WTC11 (cell line): ENCODE measurements around the gene KLHL5. TPM values are rescaled to one million over a fixed set of nuclear protein-coding genes. Genes with fewer than 3 reads are reported as not detected.
A peak's percentile ranks its signal among the peaks of the same experiment; 100 is the strongest.

Source experiments
- ATAC-seq: fragments of 200-7000 bp; cut with Tn5 transposase; 2 replicates; pipeline ENCODE4 v1.10.0; 2021; ENCODE audit warnings: mild to moderate bottlenecking, moderate library complexity
- CTCF ChIA-PET: fragments of 300-600 bp; sonication (Branson Sonifier 250); formaldehyde crosslinking; loops from one replicate; lab custom pipeline; 2021; ENCODE audit warnings: antibody characterized with exemption; lab: Charles Lee
- POLR2A ChIA-PET: fragments of 350-600 bp; sonication (Branson Sonifier 250); formaldehyde crosslinking; loops from one replicate; lab custom pipeline; 2021; ENCODE audit warnings: antibody characterized with exemption; lab: Charles Lee
- DNase-seq: peaks from one replicate; pipeline ENCODE4 v3.0.0; 2021; ENCODE audit warnings: low spot score
- H3K27ac Mint-ChIP-seq: 2 replicates; pipeline ENCODE4 v1.8.0; 2021; ENCODE audit warnings: mixed read lengths
- H3K27me3 Mint-ChIP-seq: 2 replicates; pipeline ENCODE4 v1.8.0; 2021; ENCODE audit warnings: low read depth, mild to moderate bottlenecking, moderate library complexity, mixed read lengths
- H3K36me3 Mint-ChIP-seq: 2 replicates; pipeline ENCODE4 v1.8.0; 2021; ENCODE audit warnings: mixed read lengths
- H3K4me1 Mint-ChIP-seq: 2 replicates; pipeline ENCODE4 v1.8.0; 2022; ENCODE audit warnings: mixed read lengths
- H3K4me3 Mint-ChIP-seq: 2 replicates; pipeline ENCODE4 v1.8.0; 2021; ENCODE audit warnings: mild to moderate bottlenecking, moderate library complexity, mixed read lengths
- H3K9me3 Mint-ChIP-seq: 2 replicates; pipeline ENCODE4 v1.8.0; 2021; ENCODE audit warnings: mixed read lengths
- ATF3 ChIP-seq: sonication (generic); formaldehyde crosslinking; conservative IDR thresholded peaks from 2 replicates; pipeline ENCODE4 v1.8.1; 2022; ENCODE audit warnings: mild to moderate bottlenecking, missing genetic modification reagents
- CTCF ChIP-seq: fragments of 200-600 bp; IDR thresholded peaks from 2 replicates; pipeline ENCODE4 v1.8.0; 2022; ENCODE audit warnings: antibody characterized with exemption
- E2F4 ChIP-seq: sonication (generic); formaldehyde crosslinking; IDR thresholded peaks from 2 replicates; pipeline ENCODE4 v1.8.1; 2022; ENCODE audit warnings: low read depth, mild to moderate bottlenecking, moderate library complexity, missing genetic modification reagents, borderline replicate concordance
- E2F5 ChIP-seq: sonication (generic); formaldehyde crosslinking; IDR thresholded peaks from 2 replicates; pipeline ENCODE4 v1.8.1; 2022; ENCODE audit warnings: mild to moderate bottlenecking, moderate library complexity, missing genetic modification reagents
- ESRRA ChIP-seq: sonication (generic); formaldehyde crosslinking; IDR thresholded peaks from 2 replicates; pipeline ENCODE4 v1.8.1; 2022; ENCODE audit warnings: mild to moderate bottlenecking, missing genetic modification reagents, borderline replicate concordance
- ETV6 ChIP-seq: sonication (generic); formaldehyde crosslinking; IDR thresholded peaks from 2 replicates; pipeline ENCODE4 v1.8.1; 2022; ENCODE audit warnings: mild to moderate bottlenecking, missing genetic modification reagents
- GRHL2 ChIP-seq: fragments of 250-450 bp; sonication (Bioruptor Pico); IDR thresholded peaks from 2 replicates; pipeline ENCODE4 v1.8.0; 2022; ENCODE audit warnings: mild to moderate bottlenecking, moderate library complexity; ENCODE audit not compliant: insufficient replicate concordance, severe bottlenecking
- GTF2I ChIP-seq: fragments of 250-450 bp; sonication (Bioruptor Pico); conservative IDR thresholded peaks from 2 replicates; pipeline ENCODE4 v1.4.0; 2021; ENCODE audit warnings: mild to moderate bottlenecking
- HMGA2 ChIP-seq: fragments of 250-450 bp; sonication (Bioruptor Pico); IDR thresholded peaks from 2 replicates; pipeline ENCODE4 v1.4.0; 2021; ENCODE audit warnings: mild to moderate bottlenecking, moderate library complexity
- MAX ChIP-seq: sonication (generic); formaldehyde crosslinking; IDR thresholded peaks from 2 replicates; pipeline ENCODE4 v1.8.0; 2022; ENCODE audit warnings: mild to moderate bottlenecking, missing genetic modification reagents
- MYBL2 ChIP-seq: sonication (generic); formaldehyde crosslinking; IDR thresholded peaks from 2 replicates; pipeline ENCODE4 v1.8.1; 2023; ENCODE audit warnings: mild to moderate bottlenecking, moderate library complexity, missing genetic modification reagents
- NR2C2 ChIP-seq: sonication (generic); formaldehyde crosslinking; IDR thresholded peaks from 2 replicates; pipeline ENCODE4 v1.8.0; 2022; ENCODE audit warnings: mild to moderate bottlenecking, missing genetic modification reagents
- NR3C1 ChIP-seq: sonication (generic); formaldehyde crosslinking; conservative IDR thresholded peaks from 2 replicates; pipeline ENCODE4 v1.8.1; 2023; ENCODE audit warnings: low read depth, mild to moderate bottlenecking, missing genetic modification reagents
- OVOL2 ChIP-seq: fragments of 250-450 bp; sonication (Bioruptor Pico); IDR thresholded peaks from 2 replicates; pipeline ENCODE4 v1.9.0; 2021; ENCODE audit warnings: mild to moderate bottlenecking, borderline replicate concordance
- RELA ChIP-seq: sonication (generic); formaldehyde crosslinking; IDR thresholded peaks from 2 replicates; pipeline ENCODE4 v1.8.1; 2022; ENCODE audit warnings: missing genetic modification reagents, mild to moderate bottlenecking, borderline replicate concordance
- RORB ChIP-seq: fragments of 250-450 bp; sonication (Bioruptor Pico); IDR thresholded peaks from 2 replicates; pipeline ENCODE4 v1.9.0; 2021; ENCODE audit warnings: mild to moderate bottlenecking
- SMAD4 ChIP-seq: sonication (generic); formaldehyde crosslinking; IDR thresholded peaks from 2 replicates; pipeline ENCODE4 v1.8.0; 2022; ENCODE audit warnings: mild to moderate bottlenecking, missing genetic modification reagents
- SP1 ChIP-seq: sonication (generic); formaldehyde crosslinking; conservative IDR thresholded peaks from 2 replicates; pipeline ENCODE4 v1.8.1; 2022; ENCODE audit warnings: missing genetic modification reagents
- ZMAT4 ChIP-seq: fragments of 250-450 bp; sonication (Bioruptor Pico); IDR thresholded peaks from 2 replicates; pipeline ENCODE4 v1.9.0; 2021; ENCODE audit warnings: mild to moderate bottlenecking
- ZNF512 ChIP-seq: sonication (generic); formaldehyde crosslinking; IDR thresholded peaks from 2 replicates; pipeline ENCODE4 v1.8.1; 2022; ENCODE audit warnings: missing genetic modification reagents, borderline replicate concordance
- total RNA-seq: library from RNA; stranded (reverse); gene quantifications from 3 replicates; pipeline ENCODE4 v1.2.3, GENCODE V29; 2021

KLHL5 gene
- total RNA-seq, 1 experiment from 2014 or later: 21.1 TPM

GRCh38 chr4:39048311-39048710, 13.7 kb upstream of the KLHL5 start (continued):
- no peak for TF ChIP-seq ZNF512 (CRISPR knock-in tag)
- no peak for TF ChIP-seq ETV6 (CRISPR knock-in tag)
- no peak for TF ChIP-seq HMGA2 (CRISPR knock-in tag)
- TF ChIP-seq MYBL2 (CRISPR knock-in tag): no peak
- no peak for TF ChIP-seq ZMAT4 (CRISPR knock-in tag)
- TF ChIP-seq GTF2I (CRISPR knock-in tag): no peak
- no peak for TF ChIP-seq OVOL2 (CRISPR knock-in tag)
- TF ChIP-seq SP1 (CRISPR knock-in tag): no peak
- no peak for TF ChIP-seq E2F5
- TF ChIP-seq RELA (CRISPR knock-in tag): no peak

GRCh38 chr4:39050590-39050989, 11.4 kb upstream of the KLHL5 start:
- H3K27me3 Mint-ChIP-seq: no peaks in the 10 kb centered on the region
- peaks cover 24% of the 10 kb centered on the region for H3K4me1 Mint-ChIP-seq
- DNase-seq (no peak), ATAC-seq (no peak)
- ChIA-PET CTCF (interaction anchor here (1.2 kb wide), 1 partner anchor 268 kb away, joined by 3 read pairs; the partner anchor contains the start of gene TLR10), POLR2A (no interaction called here)
- peak overlapping the region; percentile 67 for H3K27ac Mint-ChIP-seq
- no peaks in the 10 kb centered on the region for H3K36me3 Mint-ChIP-seq
- H3K9me3 Mint-ChIP-seq: no peaks in the 10 kb centered on the region
- TF ChIP-seq RORB (CRISPR knock-in tag) (no peak), ZMAT4 (CRISPR knock-in tag) (no peak), MAX (no peak), E2F4 (no peak), NR3C1 (CRISPR knock-in tag) (no peak), GRHL2 (CRISPR knock-in tag) (no peak), SMAD4 (CRISPR knock-in tag) (no peak), CTCF (no peak)
- no peak overlapping the region for H3K4me3 Mint-ChIP-seq

GRCh38 chr4:39051492-39051891, 10.5 kb upstream of the KLHL5 start:
- no peak for DNase-seq
- CTCF ChIA-PET: interaction anchor here (1.0 to 1.2 kb wide), 2 partner anchors 191 to 269 kb away, joined by 3 to 4 read pairs; partner anchors contain the start of gene TLR10

More at GRCh38 chr4:39051492-39051891, 10.5 kb upstream of the KLHL5 start:
- H3K36me3 Mint-ChIP-seq: no peaks in the 10 kb centered on the region
- TF ChIP-seq NR2C2 (CRISPR knock-in tag): no peak
- TF ChIP-seq ATF3 (CRISPR knock-in tag): no peak
- no peak for TF ChIP-seq ESRRA (CRISPR knock-in tag)
- peaks cover 20% of the 10 kb centered on the region for H3K4me1 Mint-ChIP-seq
- POLR2A ChIA-PET: interaction anchor here (0.6 kb wide), 1 partner anchor 27 kb away, joined by 3 read pairs; no protein-coding TSS in a partner anchor
- ATAC-seq: 0 out of 2 replicates have a peak, but pooled peaks have one; percentile 46
- H3K9me3 Mint-ChIP-seq: no peaks in the 10 kb centered on the region
- H3K27ac Mint-ChIP-seq: peak overlapping the region; percentile 34
- H3K4me3 Mint-ChIP-seq: no peak overlapping the region
- no peaks in the 10 kb centered on the region for H3K27me3 Mint-ChIP-seq
